Activated T-helper 1 cell treated with anti-CD3 and anti-CD28 coated beads, Interleukin-2, amount 50 U/mL, for 16 hours (primary cell): ENCODE results near the gene STK38L.
A peak's percentile ranks its signal among the peaks of the same experiment; 100 is the strongest.

ENCODE experiments used
- DNase-seq, 2 donors: peaks; one replicate each; pipeline ENCODE4 v3.0.0-alpha.2; 2020; ENCODE audit warnings: low read depth in 1 of 2, low spot score in 1 of 2

Gene STK38L

GRCh38 chr12:27243804-27244688 is at the start of gene STK38L:
STK38L (plus strand) TSS chr12:27244286; CDS start chr12:27297721, 53,435 bp downstream.
- DNase-seq: peak; percentile 87 to 93

GRCh38 chr12:27194644-27195043 is 49.4 kb upstream of the STK38L start:
- DNase-seq: no peak

GRCh38 chr12:27198036-27198435 is 46.0 kb upstream of the STK38L start:
- no peak for DNase-seq

- DNase-seq: no peak
These were observed 44.3 kb upstream of the STK38L start for GRCh38 chr12:27199638-27200300.

- no peak for DNase-seq
These were observed 42.9 kb upstream of the STK38L start for GRCh38 chr12:27201169-27201568.

- no peak for DNase-seq
These were observed 37.1 kb upstream of the STK38L start for GRCh38 chr12:27206801-27207502.

- DNase-seq: no peak
These were observed 36.3 kb upstream of the STK38L start for GRCh38 chr12:27207615-27208413.

- DNase-seq: no peak
These were observed 35.7 kb upstream of the STK38L start for GRCh38 chr12:27208414-27208750.

GRCh38 chr12:27209257-27209910 is 34.7 kb upstream of the STK38L start:
- no peak for DNase-seq

GRCh38 chr12:27210187-27210586 is 33.9 kb upstream of the STK38L start:
- DNase-seq: no peak

GRCh38 chr12:27212861-27213260 is 31.2 kb upstream of the STK38L start:
- DNase-seq: no peak

GRCh38 chr12:27213304-27213703 is 30.8 kb upstream of the STK38L start:
- no peak for DNase-seq

- no peak for DNase-seq
These were observed 30.0 kb upstream of the STK38L start for GRCh38 chr12:27213830-27214787.

GRCh38 chr12:27217590-27217989 is 26.5 kb upstream of the STK38L start:
- DNase-seq: no peak

GRCh38 chr12:27219693-27220054 is 24.4 kb upstream of the STK38L start:
- no peak for DNase-seq

- no peak for DNase-seq
These were observed 23.8 kb upstream of the STK38L start for GRCh38 chr12:27220055-27220987.

- no peak for DNase-seq
These were observed 23.1 kb upstream of the STK38L start for GRCh38 chr12:27220988-27221345.

- DNase-seq: no peak
These were observed 22.3 kb upstream of the STK38L start for GRCh38 chr12:27221625-27222387.
